GM23338 (cell line): ENCODE data around the gene CTNNA3. TPM values are rescaled to one million over a fixed set of nuclear protein-coding genes. Genes with fewer than 3 reads are reported as not detected.
A peak's percentile ranks its signal among the peaks of the same experiment; 100 is the strongest.

Experiments used
- ATAC-seq: fragments of 200-7000 bp; cut with Tn5 transposase; 3 replicates; pipeline ENCODE4 v1.9.1; 2020
- DNase-seq: peaks from one replicate; pipeline ENCODE4 v3.0.0-alpha.2; 2015; ENCODE audit warnings: low spot score
- H2AFZ ChIP-seq: fragments of 200-600 bp; sonication (generic); 2 replicates; pipeline ENCODE4 v1.8.0; 2016; ENCODE audit warnings: antibody characterized with exemption, mild to moderate bottlenecking, moderate library complexity
- H3F3A ChIP-seq: fragments of 200-600 bp; sonication (generic); replicated peaks from 2 replicates; pipeline ENCODE4 v1.8.0; 2017; ENCODE audit warnings: antibody characterized with exemption, mixed run types, low read depth
- H3K27ac ChIP-seq: fragments of 200-600 bp; sonication (generic); 2 replicates; pipeline ENCODE4 v1.6.1; 2016; ENCODE audit warnings: low read depth
- H3K27me3 ChIP-seq: fragments of 200-600 bp; sonication (generic); 2 replicates; pipeline ENCODE4 v1.8.0; 2016; ENCODE audit warnings: mild to moderate bottlenecking, mixed run types, moderate library complexity; ENCODE audit not compliant: insufficient read depth
- H3K36me3 ChIP-seq: fragments of 200-600 bp; sonication (generic); 2 replicates; pipeline ENCODE4 v1.8.0; 2016; ENCODE audit warnings: mild to moderate bottlenecking; ENCODE audit not compliant: insufficient read depth
- H3K4me1 ChIP-seq: fragments of 200-600 bp; sonication (generic); 2 replicates; pipeline ENCODE4 v1.8.0; 2016; ENCODE audit warnings: mild to moderate bottlenecking, moderate library complexity; ENCODE audit not compliant: insufficient read depth
- H3K4me2 ChIP-seq: fragments of 200-600 bp; sonication (generic); 2 replicates; pipeline ENCODE4 v1.7.1; 2017; ENCODE audit warnings: mixed run types
- H3K4me3 ChIP-seq: fragments of 200-600 bp; sonication (generic); 2 replicates; pipeline ENCODE4 v1.6.1; 2016; ENCODE audit warnings: mixed run types
- H3K79me2 ChIP-seq: fragments of 200-600 bp; sonication (generic); replicated peaks from 2 replicates; pipeline ENCODE4 v1.8.0; 2017; ENCODE audit warnings: mild to moderate bottlenecking; ENCODE audit not compliant: insufficient read depth
- H3K9me2 ChIP-seq: fragments of 200-600 bp; sonication (generic); 2 replicates; pipeline ENCODE4 v1.8.0; 2017; ENCODE audit not compliant: insufficient read depth
- H4K20me1 ChIP-seq: fragments of 200-600 bp; sonication (generic); replicated peaks from 2 replicates; pipeline ENCODE4 v1.8.0; 2017; ENCODE audit warnings: mild to moderate bottlenecking; ENCODE audit not compliant: insufficient read depth
- H3K27ac Mint-ChIP-seq: 2 replicates; pipeline ENCODE4 v1.8.0; 2020; ENCODE audit warnings: inconsistent platforms, mild to moderate bottlenecking, moderate library complexity, mixed read lengths
- H3K27me3 Mint-ChIP-seq: 3 replicates; pipeline ENCODE4 v1.8.0; 2022; ENCODE audit warnings: low read depth, mild to moderate bottlenecking, moderate library complexity, mixed read lengths, inconsistent platforms; ENCODE audit not compliant: insufficient read depth, poor library complexity
- H3K36me3 Mint-ChIP-seq: 3 replicates; pipeline ENCODE4 v1.8.0; 2021; ENCODE audit warnings: low read depth, mild to moderate bottlenecking, inconsistent platforms, moderate library complexity, mixed read lengths
- H3K4me1 Mint-ChIP-seq: 3 replicates; pipeline ENCODE4 v1.8.0; 2020; ENCODE audit warnings: mild to moderate bottlenecking, inconsistent platforms, mixed read lengths
- H3K4me3 Mint-ChIP-seq: 3 replicates; pipeline ENCODE4 v1.8.0; 2021; ENCODE audit warnings: moderate library complexity, mild to moderate bottlenecking, inconsistent platforms, mixed read lengths
- H3K9me3 Mint-ChIP-seq: 3 replicates; pipeline ENCODE4 v1.8.0; 2020; ENCODE audit warnings: moderate library complexity, mild to moderate bottlenecking, inconsistent platforms, mixed read lengths
- CREB1 ChIP-seq: fragments of 250-450 bp; sonication (Bioruptor Pico); IDR thresholded peaks from 2 replicates; pipeline ENCODE4 v1.5.0; 2020; ENCODE audit warnings: low read depth, mild to moderate bottlenecking, moderate library complexity
- EZH2 ChIP-seq: fragments of 200-600 bp; sonication (generic); IDR thresholded peaks from one replicate; pipeline ENCODE4 v1.8.0; 2017; ENCODE audit warnings: antibody characterized with exemption, mild to moderate bottlenecking, low read depth; ENCODE audit not compliant: unreplicated experiment
- EZH2phosphoT487 ChIP-seq: fragments of 200-600 bp; sonication (generic); IDR thresholded peaks from one replicate; pipeline ENCODE4 v1.8.1; 2018; ENCODE audit warnings: antibody characterized with exemption; ENCODE audit not compliant: unreplicated experiment
- JUNB ChIP-seq: IDR thresholded peaks from one replicate; pipeline ENCODE4 v1.6.1; 2016; ENCODE audit warnings: antibody characterized with exemption; ENCODE audit not compliant: unreplicated experiment
- NANOG ChIP-seq: IDR thresholded peaks from 2 replicates; pipeline ENCODE4 v1.6.1; 2016; ENCODE audit warnings: antibody characterized with exemption, borderline replicate concordance
- POLR2AphosphoS5 ChIP-seq: IDR thresholded peaks from 2 replicates; pipeline ENCODE4 v1.6.1; 2016; ENCODE audit warnings: antibody characterized with exemption, low read depth
- STAT1 ChIP-seq: IDR thresholded peaks from one replicate; pipeline ENCODE4 v1.6.1; 2016; ENCODE audit warnings: antibody characterized with exemption; ENCODE audit not compliant: unreplicated experiment
- ZNF114 ChIP-seq: fragments of 250-450 bp; sonication (Bioruptor Pico); IDR thresholded peaks from 2 replicates; pipeline ENCODE4 v1.5.0; 2020; ENCODE audit warnings: mild to moderate bottlenecking, moderate library complexity
- ZNF331 ChIP-seq: fragments of 250-450 bp; sonication (Bioruptor Pico); IDR thresholded peaks from 2 replicates; pipeline ENCODE4 v1.5.0; 2020; ENCODE audit warnings: low read depth, mild to moderate bottlenecking, moderate library complexity
- polyA plus RNA-seq: library from polyadenylated mRNA; unstranded; fragments of >200 nt; fragmentation: Nextera tagmentation; extraction: Ambion mirVana; gene quantifications from 2 replicates; pipeline ENCODE4 v1.2.1, GENCODE V29; 2016
- total RNA-seq: library from RNA; depleted of rRNA; stranded (reverse); fragments of >200 nt; shearing (Covaris generic); gene quantifications from 2 replicates; pipeline ENCODE4 v1.2.3, GENCODE V29; 2014
- TF ChIP-seq, protein P1 (sequence below), 2 experiments: fragments of 200-600 bp in 1 of 2; sonication (generic) in 1 of 2; conservative IDR thresholded peaks; 2 replicates each; pipeline versions ENCODE4 v1.5.1 to v1.6.1; 2016 to 2017; ENCODE audit warnings: antibody characterized with exemption in 2 of 2, low read depth in 2 of 2, mild to moderate bottlenecking in 2 of 2, moderate library complexity in 1 of 2
- TF ChIP-seq, protein P2 (sequence below): IDR thresholded peaks from 2 replicates; pipeline ENCODE4 v1.6.1; 2016; ENCODE audit warnings: antibody characterized with exemption

Gene CTNNA3
- total and polyA plus RNA-seq, 2 experiments from 2014 or later: 0.71 to 3.3 TPM

DNA sequence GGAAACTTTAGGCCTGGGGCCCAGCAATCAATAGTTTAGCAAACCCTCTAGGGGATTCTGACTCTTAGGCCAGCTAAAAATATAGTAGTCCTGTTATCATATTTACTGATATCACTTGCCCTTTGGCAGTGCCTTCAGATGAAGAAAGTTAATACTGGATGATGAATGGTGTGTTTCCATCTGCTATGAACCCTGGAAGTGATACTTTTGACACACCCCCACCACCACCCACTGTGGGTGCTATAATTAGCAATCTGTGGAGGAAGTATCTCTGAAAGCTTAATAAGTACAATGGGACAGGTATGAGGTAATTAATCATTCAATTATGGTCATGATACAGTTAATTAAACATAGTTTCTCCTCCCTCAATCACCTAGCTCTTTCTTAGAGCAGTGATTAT lies 860.6 kb downstream of the CTNNA3 start:
- no peaks in the 10 kb centered on the region for H3K27me3 Mint-ChIP-seq
- no peaks in the 10 kb centered on the region for H3K79me2 ChIP-seq
- no peaks in the 10 kb centered on the region for H3K27me3 ChIP-seq
- no peaks in the 10 kb centered on the region for H3K9me2 ChIP-seq
- H3K4me1 ChIP-seq: peaks cover 4% of the 10 kb centered on the region
- peaks cover 22% of the 10 kb centered on the region for H3K4me1 Mint-ChIP-seq
- no peak overlapping the region for H3K4me3 Mint-ChIP-seq
- no peaks in the 10 kb centered on the region for H3K36me3 ChIP-seq
- H3K36me3 Mint-ChIP-seq: no peaks in the 10 kb centered on the region
- H3F3A ChIP-seq: no peaks in the 10 kb centered on the region
- ATAC-seq (no peak), DNase-seq (no peak)
- H3K27ac Mint-ChIP-seq: no peak overlapping the region
- H3K9me3 Mint-ChIP-seq: no peaks in the 10 kb centered on the region
- H3K27ac ChIP-seq: no peak overlapping the region
- no peak for TF ChIP-seq ZNF331
- TF ChIP-seq, protein P1, sequence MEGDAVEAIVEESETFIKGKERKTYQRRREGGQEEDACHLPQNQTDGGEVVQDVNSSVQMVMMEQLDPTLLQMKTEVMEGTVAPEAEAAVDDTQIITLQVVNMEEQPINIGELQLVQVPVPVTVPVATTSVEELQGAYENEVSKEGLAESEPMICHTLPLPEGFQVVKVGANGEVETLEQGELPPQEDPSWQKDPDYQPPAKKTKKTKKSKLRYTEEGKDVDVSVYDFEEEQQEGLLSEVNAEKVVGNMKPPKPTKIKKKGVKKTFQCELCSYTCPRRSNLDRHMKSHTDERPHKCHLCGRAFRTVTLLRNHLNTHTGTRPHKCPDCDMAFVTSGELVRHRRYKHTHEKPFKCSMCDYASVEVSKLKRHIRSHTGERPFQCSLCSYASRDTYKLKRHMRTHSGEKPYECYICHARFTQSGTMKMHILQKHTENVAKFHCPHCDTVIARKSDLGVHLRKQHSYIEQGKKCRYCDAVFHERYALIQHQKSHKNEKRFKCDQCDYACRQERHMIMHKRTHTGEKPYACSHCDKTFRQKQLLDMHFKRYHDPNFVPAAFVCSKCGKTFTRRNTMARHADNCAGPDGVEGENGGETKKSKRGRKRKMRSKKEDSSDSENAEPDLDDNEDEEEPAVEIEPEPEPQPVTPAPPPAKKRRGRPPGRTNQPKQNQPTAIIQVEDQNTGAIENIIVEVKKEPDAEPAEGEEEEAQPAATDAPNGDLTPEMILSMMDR (conservative IDR thresholded peaks at IDR 0.05; ENCODE audit: low read depth in 2 of 2): no peak
- TF ChIP-seq POLR2AphosphoS5: no peak
- TF ChIP-seq NANOG: no peak
- no peak for TF ChIP-seq EZH2phosphoT487
- no peak for TF ChIP-seq EZH2
- no peak for TF ChIP-seq CREB1 (CRISPR knock-in tag)
- TF ChIP-seq, protein P2, sequence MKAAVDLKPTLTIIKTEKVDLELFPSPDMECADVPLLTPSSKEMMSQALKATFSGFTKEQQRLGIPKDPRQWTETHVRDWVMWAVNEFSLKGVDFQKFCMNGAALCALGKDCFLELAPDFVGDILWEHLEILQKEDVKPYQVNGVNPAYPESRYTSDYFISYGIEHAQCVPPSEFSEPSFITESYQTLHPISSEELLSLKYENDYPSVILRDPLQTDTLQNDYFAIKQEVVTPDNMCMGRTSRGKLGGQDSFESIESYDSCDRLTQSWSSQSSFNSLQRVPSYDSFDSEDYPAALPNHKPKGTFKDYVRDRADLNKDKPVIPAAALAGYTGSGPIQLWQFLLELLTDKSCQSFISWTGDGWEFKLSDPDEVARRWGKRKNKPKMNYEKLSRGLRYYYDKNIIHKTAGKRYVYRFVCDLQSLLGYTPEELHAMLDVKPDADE: no peak
- TF ChIP-seq STAT1: no peak
- no peak for TF ChIP-seq ZNF114 (CRISPR knock-in tag)
- H3K4me3 ChIP-seq: no peak overlapping the region
- H4K20me1 ChIP-seq: no peaks in the 10 kb centered on the region
- no peak overlapping the region for H2AFZ ChIP-seq
- H3K4me2 ChIP-seq: peak overlapping the region; percentile 3; the same call in 1 of the 2 replicates

DNA sequence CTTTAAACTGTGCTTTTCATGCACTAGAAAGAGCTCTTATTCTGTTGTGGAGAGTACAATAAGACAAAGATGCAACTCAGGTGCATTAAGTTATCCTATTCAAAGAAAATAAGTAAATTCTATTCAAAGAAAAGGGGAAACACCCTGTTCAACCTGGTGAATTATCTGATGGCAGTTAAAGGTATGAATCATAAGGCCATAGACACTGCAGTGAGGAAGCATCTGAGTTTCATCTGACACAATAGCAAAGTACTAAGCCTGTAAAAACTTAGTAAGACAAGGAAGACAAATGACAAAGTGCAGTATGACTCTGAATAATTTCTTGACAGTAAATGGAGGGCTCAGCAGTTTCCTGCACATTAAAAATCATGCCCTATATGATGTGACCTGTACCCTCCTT lies 861.2 kb downstream of the CTNNA3 start:
- ATAC-seq: no peak
- H3F3A ChIP-seq: no peaks in the 10 kb centered on the region
- H3K36me3 Mint-ChIP-seq: no peaks in the 10 kb centered on the region
- H3K27me3 ChIP-seq: no peaks in the 10 kb centered on the region
- no peaks in the 10 kb centered on the region for H4K20me1 ChIP-seq
- no peak for DNase-seq
- no peaks in the 10 kb centered on the region for H3K36me3 ChIP-seq
- no peaks in the 10 kb centered on the region for H3K9me3 Mint-ChIP-seq
- H3K9me2 ChIP-seq: no peaks in the 10 kb centered on the region
- no peak overlapping the region for H3K27ac ChIP-seq
- H3K79me2 ChIP-seq: no peaks in the 10 kb centered on the region
- no peak overlapping the region for H3K4me2 ChIP-seq
- no peaks in the 10 kb centered on the region for H3K27me3 Mint-ChIP-seq
- H3K4me3 Mint-ChIP-seq: no peak overlapping the region
- no peak overlapping the region for H3K4me3 ChIP-seq
- no peak overlapping the region for H3K27ac Mint-ChIP-seq
- H2AFZ ChIP-seq: no peak overlapping the region
- H3K4me1 ChIP-seq: peaks cover 4% of the 10 kb centered on the region
- H3K4me1 Mint-ChIP-seq: peaks cover 19% of the 10 kb centered on the region
- TF ChIP-seq ZNF331 (no peak), JUNB (no peak), STAT1 (no peak), CREB1 (CRISPR knock-in tag) (no peak), EZH2 (no peak), POLR2AphosphoS5 (no peak)
- TF ChIP-seq, protein P2: no peak
- TF ChIP-seq, protein P1 (conservative IDR thresholded peaks at IDR 0.05; ENCODE audit: low read depth in 2 of 2): no peak
